Body of pancreas (tissue), 4 donors: Measurements from ENCODE around the gene CPN2.

ENCODE experiments used
- CTCF ChIP-seq, 7 experiments: fragments of 450-650 bp in 4 of 7; fragments of 200-600 bp in 3 of 7; sonication (generic) in 3 of 7; IDR thresholded peaks; one replicate each; pipeline ENCODE4 v1.5.1; 2016 to 2019; ENCODE audit warnings: antibody characterized with exemption in 7 of 7
- POLR2A ChIP-seq, 3 donors: fragments of 450-650 bp; IDR thresholded peaks; one replicate each; pipeline ENCODE4 v1.6.1; 2016; ENCODE audit warnings: antibody characterized with exemption in 3 of 3, mild to moderate bottlenecking in 2 of 3

- no peak for TF ChIP-seq POLR2A (IDR thresholded peaks at IDR 0.05)
- no peak for TF ChIP-seq CTCF (IDR thresholded peaks at IDR 0.05)
Observed at GRCh38 chr3:194343561-194343893, 7.6 kb downstream of the CPN2 start.
